Activated CD8-positive, alpha-beta memory T cell treated with anti-CD3 and anti-CD28 coated beads for 4 hours (primary cell): ENCODE data around the gene TMEM30A.

Experiments
- DNase-seq, 2 donors: peaks; one replicate each; pipeline ENCODE4 v3.0.0-alpha.2; 2020; ENCODE audit warnings: low read depth in 2 of 2

TMEM30A gene

DNA sequence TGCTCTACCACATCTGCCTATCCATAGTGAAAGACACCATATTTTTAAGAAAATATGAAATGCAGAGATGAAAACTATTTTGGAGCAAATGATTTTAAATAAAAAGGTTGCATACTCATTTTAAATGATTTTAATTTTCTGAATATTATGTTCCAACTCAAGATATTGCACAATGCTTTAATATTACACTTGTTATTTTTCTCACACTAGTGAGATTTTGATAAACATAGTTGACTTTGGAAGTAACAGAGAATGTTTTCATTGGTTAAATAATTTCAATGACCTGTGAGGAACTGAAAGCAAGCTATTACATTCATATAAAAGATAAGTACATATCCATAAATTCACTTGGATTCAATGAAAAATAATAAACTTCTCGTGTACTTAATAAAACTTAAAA lies 7.2 kb upstream of the TMEM30A start:
- DNase-seq, result no peak

DNA sequence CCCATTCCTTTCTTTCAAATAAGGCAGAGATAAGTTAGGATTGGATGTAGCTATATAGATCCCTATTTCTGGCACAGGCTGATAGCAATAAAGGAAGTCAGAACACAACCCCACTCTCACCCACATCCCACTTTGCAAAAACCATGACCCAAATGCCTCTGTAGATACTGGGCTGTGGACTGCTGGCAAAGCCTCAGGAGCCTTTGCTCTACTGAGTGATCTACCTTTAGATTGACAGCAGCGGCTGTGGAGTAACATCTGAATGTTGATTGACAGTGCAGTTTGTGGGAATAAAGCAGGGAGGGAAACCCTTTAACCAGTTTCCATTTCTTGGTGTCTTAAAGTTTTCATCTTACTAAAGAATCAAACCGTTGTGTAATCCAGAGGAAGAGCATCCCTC lies 6.7 kb upstream of the TMEM30A start:
- DNase-seq, result no peak

DNA sequence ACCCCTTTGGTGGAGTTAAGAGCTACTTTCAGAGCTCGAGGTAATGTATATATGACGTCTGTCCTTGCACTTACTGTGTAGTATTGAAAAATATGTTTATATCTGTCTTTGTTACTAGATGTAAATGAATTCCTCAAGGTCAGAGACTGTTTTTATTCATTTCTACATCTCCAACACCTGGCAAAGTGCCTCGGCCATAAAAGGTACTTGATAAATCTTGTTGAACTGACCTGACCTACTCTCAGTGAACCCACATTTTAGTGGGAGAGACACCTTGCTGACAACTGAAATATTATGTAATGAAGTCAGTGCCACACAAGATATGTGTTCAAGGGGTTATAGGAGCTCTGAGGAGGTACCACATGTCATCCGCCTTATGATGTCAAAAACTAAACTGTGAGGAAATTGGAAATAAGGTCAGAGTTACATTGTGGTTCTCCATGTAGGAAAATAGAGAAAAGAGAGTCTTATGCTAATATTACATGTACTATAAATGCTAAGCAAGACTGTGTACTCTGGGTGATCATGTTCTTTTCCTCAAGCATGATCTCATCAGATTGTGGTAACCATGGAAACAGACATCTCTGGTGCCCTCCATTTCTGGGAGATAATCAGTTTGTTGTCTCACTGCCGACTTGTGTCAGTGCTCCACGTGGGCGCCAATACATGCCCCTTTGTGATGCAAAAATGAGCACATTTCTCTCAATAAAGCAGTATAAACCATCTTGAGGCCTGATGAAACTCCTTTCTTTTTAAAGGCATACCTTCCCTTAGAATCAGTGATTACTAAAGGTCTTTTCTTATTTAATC lies 5.7 kb upstream of the TMEM30A start:
- DNase-seq, result no peak

DNA sequence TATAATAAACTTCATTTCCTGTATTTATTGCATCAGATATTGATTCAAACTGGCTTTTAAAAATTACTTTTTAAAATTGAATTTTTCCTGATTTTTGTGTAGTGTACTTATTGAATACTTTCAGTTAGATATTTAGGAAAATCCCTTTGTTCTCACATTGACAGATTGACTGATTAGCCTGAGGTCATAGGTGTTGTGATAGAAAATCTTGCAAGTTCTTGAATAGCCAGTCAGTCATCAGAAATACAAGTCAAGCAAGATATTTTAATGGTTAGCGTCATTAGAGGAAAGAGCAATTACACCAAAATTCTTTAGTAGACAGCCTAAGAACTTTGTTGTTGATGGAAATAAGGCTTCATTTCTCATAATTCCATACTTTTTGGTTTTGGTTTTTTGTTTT lies 3.4 kb upstream of the TMEM30A start:
- no peak for DNase-seq

DNA sequence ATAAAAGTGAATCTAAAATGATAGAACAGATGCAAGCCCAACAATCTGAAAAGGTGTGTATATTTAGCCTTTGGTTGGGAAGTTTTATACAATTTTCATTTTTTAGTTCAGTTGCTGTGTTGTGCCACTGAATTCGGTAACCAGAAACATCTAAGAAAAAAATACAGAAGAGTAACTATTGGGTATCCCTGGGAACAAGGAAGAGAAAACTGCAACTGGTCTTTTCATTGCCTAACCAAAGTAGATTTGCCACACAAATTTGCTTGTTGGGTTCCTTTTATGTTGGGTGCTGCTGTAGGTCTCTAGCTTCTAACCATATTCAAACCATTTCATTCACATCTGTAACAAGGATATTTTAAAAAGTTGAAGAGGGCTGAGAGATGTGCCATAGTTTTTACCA lies 2.8 kb upstream of the TMEM30A start:
- no peak for DNase-seq

DNA sequence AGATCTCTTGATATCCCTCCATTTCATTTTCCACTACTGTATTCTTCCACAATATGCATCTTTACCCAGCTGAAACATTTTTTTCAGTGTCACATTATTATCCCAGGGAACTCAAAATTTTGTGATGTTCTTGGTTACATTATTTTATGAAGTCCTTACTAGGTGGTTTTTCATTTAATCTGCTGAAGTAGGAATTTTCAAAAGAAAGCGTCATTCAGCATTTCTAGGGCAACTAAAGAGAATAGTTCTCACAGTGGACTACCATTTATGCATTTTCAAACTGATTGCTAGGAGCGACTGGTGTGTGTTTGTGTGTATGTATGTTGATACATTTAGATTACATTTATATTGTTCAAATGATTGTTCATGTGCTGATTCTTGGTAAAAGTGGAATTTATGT lies 2.4 kb upstream of the TMEM30A start:
- no peak for DNase-seq

DNA sequence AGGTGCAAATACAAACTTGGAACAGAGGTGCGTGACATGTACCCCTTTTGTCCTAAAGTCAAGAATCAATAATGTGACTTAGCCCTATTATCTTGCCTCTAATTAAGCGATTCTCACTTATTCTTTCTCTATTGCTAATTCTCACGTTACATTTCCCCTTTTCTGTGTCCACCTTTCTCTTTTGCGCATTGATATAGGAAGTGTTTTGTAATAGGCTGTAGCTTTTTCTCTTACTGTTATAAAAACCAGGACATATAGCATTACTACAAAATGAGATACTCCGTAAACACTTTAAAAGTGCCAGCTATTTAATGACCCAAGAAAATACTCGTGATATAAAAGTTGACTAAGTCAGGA lies 669 bp upstream of the TMEM30A start:
- no peak for DNase-seq

DNA sequence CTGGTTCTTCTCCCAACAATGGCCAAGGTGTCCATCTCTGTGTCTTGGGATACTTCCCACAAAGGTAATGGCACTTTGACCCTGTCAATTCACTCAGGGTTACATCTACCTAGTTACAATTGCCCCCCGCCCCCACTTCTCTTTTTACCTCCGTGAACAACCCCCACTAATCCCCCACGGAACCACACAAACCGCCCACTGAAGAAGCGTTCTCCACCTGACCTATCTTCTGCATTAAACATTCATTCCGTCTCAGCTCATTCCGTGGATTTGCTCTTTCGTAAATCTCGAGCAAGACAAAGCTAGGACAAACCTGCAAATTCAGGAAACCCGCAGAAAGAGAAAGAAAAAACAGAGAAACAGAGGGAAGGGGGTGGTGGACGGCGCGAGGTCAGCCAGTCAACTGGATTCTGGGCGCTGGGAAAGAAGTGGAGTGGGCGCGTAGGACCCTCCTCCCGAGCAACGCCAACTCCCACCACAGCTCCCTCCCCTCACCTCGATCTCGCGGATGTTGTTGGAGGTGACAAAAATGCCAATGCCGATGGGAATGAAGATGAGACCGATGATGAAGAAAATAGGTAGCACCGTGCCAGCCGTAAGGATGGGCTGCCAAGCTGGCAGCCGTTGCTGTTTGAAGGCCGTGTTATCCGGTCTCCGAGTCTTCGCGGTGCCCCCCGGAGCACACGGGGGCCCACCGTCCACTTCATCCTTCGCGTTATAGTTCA lies 523 bp downstream of the TMEM30A start:
- DNase-seq, result no peak

DNA sequence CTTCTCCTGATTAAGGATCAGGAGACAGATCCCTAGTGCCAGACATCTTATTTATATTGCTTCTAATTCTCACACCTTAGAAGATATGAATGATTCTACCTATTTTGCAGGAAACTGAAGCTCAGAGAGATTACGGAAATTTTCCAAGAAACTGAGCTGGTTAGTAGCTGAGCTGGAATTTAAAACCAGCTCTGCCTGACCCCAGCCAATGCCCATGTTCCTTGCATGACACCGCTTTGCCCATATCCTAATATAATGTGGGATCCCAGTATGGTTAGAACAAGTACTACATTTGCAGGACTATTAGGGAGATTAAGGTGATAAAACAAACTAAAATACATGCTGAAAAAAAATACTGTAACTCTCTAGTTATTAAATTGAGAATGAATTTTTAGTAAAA lies 1.9 kb downstream of the TMEM30A start:
- no peak for DNase-seq

DNA sequence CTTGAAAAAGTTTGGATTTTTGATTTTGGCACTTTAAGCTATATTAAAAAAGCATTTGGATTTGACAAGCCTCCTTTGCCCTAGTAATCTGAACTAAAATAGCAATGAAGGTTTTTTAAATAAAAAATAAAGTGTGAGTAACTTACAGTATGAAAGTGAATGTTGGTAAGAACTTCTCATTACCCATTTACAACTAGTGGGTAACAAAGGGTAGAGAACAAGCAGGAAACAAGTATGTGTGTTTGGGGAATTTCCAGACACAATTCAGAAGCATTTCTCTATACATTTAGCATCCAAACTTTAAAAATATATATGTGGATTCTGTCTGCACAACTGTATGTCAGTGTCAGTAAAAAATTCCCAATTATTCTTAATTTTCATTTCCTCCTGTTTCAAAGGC lies 2.9 kb downstream of the TMEM30A start:
- no peak for DNase-seq

DNA sequence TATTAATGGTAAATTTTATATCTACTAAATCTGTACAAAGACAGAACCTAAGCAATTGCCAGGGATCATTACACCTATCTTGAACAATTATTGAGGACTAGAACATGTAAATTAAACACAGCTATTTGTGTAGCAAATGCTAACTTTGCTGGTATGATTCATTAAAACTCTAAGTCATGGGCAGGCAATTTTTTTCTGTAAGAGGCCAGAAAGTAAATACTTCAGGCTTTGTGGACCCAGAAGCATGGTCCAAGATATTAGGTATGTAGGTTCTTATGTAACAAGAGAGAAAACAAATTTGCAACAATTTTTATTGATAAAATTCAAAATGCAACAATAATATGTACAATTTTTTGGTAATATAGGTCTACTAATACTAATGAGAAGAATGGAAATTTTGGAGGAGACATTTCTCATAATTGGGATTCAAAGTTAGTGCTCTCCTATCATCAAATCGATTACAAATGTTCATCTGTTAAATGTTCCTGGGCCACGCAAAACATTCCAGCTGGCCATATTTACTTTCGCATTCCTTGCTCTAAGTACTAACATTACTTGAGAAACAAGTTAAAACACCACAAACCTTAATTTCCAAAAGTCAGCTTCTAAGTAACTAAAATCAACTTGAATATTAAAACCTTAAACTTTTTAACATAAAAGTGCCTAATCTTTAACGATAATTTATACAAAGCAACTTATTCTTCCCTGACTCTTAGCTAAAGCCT lies 4.3 kb downstream of the TMEM30A start:
- no peak for DNase-seq

DNA sequence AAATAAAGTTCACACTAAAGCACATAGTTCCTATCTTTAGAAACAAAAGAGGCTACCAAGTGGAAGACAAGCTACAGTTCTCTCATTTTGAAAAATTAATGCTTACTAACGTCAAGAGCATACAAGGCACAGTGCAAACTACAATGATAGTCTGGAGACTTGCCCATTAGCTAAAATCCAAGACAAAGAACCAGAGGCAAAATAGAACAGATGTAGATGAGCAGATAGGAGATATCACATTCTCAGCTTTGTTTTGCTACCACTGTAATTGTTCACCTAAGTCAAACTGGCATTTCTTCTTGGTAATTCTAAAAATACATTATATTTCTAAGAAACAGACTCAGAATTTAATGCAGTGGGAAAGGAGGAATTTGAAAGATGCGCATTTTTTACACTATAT lies 5.2 kb downstream of the TMEM30A start:
- DNase-seq, result no peak

DNA sequence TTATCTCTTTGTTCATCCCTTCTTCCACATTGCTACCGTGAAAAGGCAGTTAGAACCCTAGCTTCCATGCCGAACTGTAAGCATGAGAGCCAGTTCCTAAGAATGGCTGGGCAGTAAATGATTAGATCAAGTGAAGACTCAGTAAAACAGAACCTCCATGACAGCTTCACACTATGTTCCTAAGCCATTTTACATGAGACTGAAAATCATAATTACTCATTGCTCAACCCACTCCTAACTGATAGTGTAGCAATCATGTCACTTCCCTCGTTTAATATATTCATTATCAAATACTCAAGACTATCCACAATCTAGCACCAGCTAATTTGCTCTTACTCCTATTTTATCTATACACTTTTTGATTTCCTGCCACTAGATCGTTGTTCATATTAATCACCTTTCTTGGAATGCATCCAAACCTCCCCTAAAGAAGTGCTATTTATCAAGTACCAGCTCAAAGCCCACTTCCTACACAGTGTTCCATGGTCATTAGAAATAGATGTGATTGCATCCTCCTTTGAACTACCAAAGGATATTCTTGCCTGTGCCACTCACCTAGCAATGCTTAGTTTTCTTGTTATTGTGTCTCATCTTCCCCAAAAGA lies 6.0 kb downstream of the TMEM30A start:
- DNase-seq, result no peak

DNA sequence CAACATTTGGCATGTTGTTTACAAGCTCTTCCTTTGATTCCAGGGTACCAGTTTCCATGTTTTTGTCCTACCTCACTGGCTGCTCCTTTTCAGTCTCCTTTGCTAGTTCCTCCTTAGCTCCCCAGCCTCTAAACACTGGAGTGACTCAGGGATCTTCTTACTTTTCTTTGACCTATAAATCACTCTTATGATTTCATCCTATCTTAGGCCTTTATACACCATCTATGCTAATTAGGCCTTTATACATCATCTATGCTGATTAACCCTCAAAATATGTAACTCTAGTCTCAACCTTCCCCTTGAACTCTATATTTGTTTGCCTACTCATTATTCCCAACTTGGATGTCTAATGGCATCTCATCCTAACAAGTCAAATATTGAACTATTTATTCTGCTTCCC lies 9.5 kb downstream of the TMEM30A start:
- no peak for DNase-seq

DNA sequence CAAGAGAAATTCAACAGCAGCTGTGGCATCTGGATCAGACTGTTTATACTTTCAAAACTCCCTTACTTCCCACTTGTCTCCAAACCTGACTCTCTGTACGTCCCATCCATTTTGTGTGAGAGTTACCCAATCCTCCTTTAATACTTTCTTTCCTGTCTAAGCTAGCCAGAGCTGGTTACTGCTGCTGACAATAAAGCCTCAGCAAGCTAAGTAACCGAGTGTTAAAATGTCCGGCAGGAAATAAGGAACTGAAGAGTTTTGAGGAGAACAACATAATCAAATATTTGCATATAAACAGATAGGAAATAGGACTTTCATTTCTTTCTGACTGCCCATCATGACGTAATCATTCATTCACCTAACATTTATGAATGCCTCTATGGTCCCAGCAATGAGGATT lies 11.6 kb downstream of the TMEM30A start:
- DNase-seq, result no peak

DNA sequence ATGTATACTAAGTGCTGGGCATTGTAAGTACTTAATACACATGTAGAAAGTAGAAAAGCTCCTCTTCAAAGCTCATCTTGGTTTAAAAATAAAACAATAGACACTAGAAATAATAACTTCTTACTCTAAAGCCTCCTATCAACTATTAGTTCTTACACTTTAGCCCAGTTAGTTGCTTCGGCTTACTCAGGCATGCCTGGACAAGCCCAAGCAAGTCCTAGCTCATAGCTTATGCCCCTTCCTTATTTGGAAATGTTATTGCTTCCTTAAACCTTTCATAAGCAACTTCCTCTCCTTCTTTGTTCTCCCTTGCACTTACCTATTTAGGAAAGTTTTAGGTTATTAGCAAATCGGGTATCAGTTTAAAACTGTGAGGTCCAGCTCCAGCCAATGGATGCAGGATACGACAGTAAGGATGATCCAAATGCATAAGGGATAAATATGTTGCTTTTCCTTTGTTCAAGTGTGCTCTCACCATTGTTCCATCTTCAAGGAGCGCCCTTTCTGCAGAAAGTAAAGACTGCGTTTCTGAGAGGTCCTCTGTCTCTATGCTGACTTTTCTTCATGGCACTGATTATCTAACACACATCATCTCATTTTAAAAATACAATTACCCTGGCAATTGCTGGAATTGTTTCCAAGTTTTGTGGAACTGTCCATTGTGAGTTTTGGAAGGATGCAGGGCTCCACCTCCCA lies 12.3 kb downstream of the TMEM30A start:
- DNase-seq, result no peak

DNA sequence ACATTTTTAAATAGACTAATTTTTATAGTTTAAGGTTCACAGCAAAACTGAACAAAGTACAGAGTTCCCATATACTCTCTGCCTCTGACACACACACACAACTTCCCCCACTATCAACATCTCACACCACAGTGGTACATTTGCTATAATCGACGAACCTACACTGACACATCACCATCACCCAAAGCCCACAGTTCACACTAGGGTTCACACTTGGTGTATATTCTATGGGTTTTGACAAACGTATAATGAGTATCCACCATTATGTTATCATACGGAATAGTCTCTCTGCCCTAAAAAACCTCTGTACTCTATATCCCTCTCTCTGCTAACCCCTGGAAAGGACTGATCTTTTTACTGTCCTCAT lies 15.6 kb downstream of the TMEM30A start:
- DNase-seq, result no peak

DNA sequence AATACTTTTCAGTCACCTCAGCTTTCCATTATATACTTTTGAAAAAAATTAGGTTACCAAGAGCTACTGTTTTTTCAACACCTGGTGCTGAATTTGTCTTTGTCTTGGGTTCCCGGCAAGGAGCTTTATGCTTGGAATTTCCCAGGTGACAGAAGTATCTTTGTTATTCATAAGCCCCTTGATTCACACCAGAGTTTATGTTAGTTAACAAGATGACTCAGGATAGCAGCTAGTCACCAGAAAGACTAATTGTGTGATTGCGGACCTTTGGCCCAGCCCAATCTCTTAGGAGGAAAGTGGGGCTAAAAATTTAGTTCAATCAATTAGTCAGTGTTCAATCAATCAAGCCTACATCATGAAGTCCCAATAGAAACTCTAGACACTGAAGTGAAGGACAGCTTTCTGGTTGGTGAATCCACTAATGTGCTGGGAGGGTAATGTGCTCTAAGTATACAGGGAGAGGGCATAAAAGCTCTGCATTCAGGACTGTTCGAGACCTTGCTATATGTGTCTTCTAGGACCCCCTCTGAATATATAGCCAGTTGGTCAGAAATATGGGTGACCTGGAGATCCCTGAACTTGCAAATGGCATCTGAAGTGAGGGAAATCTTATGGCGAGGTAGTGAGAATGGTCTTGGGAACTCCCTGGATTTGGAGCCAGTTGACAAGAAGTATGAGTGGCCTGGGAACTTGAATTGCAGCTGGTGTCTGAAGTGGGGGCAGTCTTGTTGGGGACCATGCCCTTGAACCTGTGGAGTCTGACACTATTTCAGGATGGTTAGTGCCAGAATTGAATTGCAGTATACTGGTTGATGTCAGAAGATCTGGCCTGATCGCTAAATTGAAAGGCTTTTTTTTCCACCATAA lies 16.2 kb downstream of the TMEM30A start:
- DNase-seq, result no peak

DNA sequence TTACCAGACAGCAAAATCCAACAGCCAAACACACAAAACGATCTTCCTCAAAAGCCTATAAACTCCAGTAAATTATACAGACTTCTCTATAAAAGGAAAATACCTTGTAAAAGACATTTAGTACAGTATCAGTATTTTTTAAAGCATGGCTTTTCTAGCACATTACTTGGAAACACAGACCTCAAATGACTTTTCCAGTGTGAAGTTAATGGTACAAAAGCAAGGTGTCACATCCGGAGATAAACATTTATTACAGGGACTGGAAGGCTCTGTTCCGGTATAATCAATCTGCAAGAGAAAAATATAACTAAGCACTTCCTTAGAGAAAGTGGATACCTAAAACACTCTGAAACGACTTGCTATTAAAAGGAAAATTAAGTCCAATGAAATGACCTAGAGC lies 17.1 kb downstream of the TMEM30A start:
- DNase-seq, result no peak

DNA sequence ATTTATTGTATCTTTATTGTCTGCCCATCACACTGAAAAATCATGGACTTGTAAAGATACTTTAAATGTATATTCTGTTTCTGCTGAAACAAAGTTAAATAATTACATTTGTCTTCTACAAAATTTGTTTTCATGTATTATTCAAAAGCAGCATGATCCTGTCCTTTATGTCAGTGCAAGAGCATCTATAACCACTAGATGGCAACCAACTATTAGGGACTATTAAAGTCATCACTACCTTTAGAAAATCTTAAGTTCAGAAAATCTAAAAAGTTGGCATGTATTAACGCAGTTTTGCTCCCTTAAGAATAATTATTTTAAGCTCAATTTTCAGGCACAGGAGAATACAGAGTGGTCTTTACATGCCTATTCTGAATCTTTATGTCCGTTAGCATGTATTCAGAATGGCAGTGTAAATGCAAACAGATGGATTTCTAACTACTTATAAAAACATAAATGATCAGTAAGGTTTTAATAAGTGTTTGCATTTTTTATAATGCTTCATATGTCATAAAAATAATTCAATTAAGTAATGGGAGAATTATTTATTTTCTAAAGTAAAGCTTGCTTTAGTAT lies 17.8 kb downstream of the TMEM30A start:
- DNase-seq, result no peak

DNA sequence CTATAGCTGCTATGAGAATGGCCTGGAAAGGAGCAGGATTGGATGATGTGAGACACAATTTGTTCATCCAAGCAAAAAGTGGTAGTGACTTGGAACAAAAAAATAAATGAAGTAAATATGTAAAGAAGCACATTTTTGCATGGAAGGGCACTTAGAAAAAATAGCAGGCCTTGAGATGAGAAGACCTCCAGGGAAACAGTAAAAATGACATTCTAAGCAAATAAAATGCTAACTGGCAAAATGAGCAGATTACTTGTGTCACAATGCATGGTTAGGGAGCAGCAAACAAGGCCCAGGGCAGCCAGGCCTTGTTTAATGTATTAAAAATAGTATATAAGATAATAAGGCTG lies 21.2 kb downstream of the TMEM30A start:
- no peak for DNase-seq
